Stimulated activated CD4-positive, alpha-beta T cell treated with anti-CD3 and anti-CD28 coated beads, Interleukin-2, amount 100 ng/mL, for 24 hours (primary cell): Measurements from ENCODE around the gene LIN52.
"Not testable (repeated sequence)": the region's sequence is repeated elsewhere in the genome, so short reads cannot be mapped to it uniquely, and the experiment has no call there.

Experiments
- DNase-seq, 2 donors: peaks; one replicate each; pipeline ENCODE4 v3.0.0-alpha.2; 2020

Gene LIN52

GRCh38 chr14:74111395-74112216 lies 26.9 kb downstream of the LIN52 start:
- not testable (repeated sequence) for DNase-seq

GRCh38 chr14:74125487-74125886 lies 40.7 kb downstream of the LIN52 start:
- DNase-seq = not testable (repeated sequence)

- DNase-seq = no peak
Measured at GRCh38 chr14:74126315-74127013, 41.7 kb downstream of the LIN52 start.

- DNase-seq = no peak
Measured at GRCh38 chr14:74127634-74128033, 42.9 kb downstream of the LIN52 start.

GRCh38 chr14:74133833-74134481 lies 49.2 kb downstream of the LIN52 start:
- no peak for DNase-seq

- DNase-seq = no peak
Measured at GRCh38 chr14:74134484-74134883, 49.7 kb downstream of the LIN52 start.

GRCh38 chr14:74135426-74135825 lies 50.7 kb downstream of the LIN52 start:
- no peak for DNase-seq

- DNase-seq = no peak
Measured at GRCh38 chr14:74140374-74140850, 55.7 kb downstream of the LIN52 start.

GRCh38 chr14:74141703-74142102 lies 56.9 kb downstream of the LIN52 start:
- DNase-seq = no peak

- no peak for DNase-seq
Measured at GRCh38 chr14:74142523-74142922, 57.8 kb downstream of the LIN52 start.

- no peak for DNase-seq
Measured at GRCh38 chr14:74144789-74145188, 60.0 kb downstream of the LIN52 start.

GRCh38 chr14:74147571-74147970 lies 62.8 kb downstream of the LIN52 start:
- DNase-seq = no peak

GRCh38 chr14:74148705-74149104 lies 63.9 kb downstream of the LIN52 start:
- DNase-seq = no peak

GRCh38 chr14:74155287-74155686 lies 70.5 kb downstream of the LIN52 start:
- no peak for DNase-seq

- no peak for DNase-seq
Measured at GRCh38 chr14:74155749-74156148, 71.0 kb downstream of the LIN52 start.

- DNase-seq = no peak
Measured at GRCh38 chr14:74160763-74161162, 76.0 kb downstream of the LIN52 start.

- no peak for DNase-seq
Measured at GRCh38 chr14:74161526-74162158, 76.9 kb downstream of the LIN52 start.

- DNase-seq = no peak
Measured at GRCh38 chr14:74169906-74170305, 85.2 kb downstream of the LIN52 start.

- no peak for DNase-seq
Measured at GRCh38 chr14:74176400-74176793, 91.6 kb downstream of the LIN52 start.

GRCh38 chr14:74179856-74180255 lies 95.1 kb downstream of the LIN52 start:
- DNase-seq = no peak

- DNase-seq = no peak
Measured at GRCh38 chr14:74190927-74191575, 106.3 kb downstream of the LIN52 start.

GRCh38 chr14:74194506-74195274 lies 109.9 kb downstream of the LIN52 start:
- no peak for DNase-seq
